ENCODE results near the gene ICE1.

The ICE1 gene

DNA sequence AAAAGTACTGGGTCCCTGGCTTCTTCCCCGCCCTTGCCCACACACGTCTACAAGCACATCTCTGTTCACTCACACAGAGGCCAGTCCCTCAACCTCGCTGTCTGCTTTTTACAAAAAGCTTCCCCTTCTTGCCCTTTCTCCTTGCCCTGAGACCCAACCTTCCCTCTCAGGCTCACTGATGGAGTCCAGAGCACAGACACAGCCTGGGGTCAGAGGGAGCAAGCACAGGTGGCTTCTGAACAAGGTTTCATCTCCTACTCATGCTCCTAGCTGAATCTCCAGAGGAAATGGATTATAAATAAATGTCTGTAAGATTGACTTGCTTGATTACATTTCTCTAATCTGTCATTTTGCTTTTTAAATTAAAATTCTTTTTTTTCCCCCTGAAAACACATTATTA lies 101.8 kb downstream of the ICE1 start:
- FAIRE-seq = no peak
- DNase-seq (ENCODE audit: insufficient read length, low spot score) = no peak

DNA sequence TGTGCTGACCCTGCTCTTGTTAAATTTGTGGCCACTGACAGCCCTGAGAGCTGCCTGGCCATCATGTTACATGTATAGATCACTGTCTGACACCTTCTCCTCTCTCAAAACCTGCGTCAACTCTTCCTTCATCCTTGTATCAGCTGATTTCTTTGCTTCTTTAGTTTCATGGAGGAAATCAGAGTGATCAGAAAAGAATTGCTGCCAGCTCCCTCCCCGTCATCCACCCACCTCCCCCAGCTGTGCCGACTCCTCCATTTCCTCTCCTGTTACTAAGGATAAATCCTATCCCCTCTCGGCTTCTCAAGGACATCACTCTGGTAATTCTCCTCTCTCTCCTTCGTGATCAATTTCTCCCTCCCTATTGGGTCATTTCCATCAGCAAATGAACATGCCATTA lies 108.9 kb downstream of the ICE1 start:
- DNase-seq (ENCODE audit: insufficient read length, low spot score) (no peak), FAIRE-seq (no peak)

DNA sequence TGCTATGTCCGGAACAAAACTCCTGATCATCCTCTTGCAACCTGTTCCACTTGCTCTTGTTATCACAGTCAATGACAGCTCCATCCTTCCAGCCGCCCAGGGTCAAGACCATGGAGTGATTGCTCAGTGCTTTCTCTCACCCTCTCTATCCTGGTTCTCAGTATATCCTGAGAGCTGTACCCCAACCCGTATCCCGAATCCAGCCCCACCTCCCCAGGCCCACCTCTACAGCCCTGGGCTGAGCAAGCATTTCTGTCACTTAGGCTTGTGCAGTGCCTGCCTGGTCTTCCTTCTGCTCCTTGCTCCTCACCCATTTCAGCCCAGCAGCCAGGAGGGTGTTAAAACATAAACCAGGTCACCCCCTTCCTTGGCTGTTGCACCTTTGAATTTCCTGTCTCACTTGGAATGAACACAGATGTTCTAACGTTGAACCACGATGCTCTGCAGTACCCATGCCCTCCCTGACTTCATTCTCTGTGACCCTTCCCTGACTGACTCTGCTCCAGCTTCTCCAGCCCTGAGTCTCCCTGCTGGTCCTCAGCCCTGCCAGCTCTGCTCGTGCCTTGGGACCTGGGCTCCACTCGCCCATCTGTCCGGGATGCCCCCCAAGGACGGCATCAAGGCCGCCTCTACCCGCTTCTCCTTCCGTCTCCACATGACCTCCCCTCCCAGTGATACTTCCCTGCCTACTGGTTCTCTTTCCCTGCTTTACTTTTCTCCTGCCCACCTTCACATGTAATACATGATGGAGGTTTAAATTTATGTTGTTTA lies 110.0 kb downstream of the ICE1 start:
- peak; percentile 20 for FAIRE-seq
- no peak for DNase-seq (ENCODE audit: insufficient read length, low spot score)

DNA sequence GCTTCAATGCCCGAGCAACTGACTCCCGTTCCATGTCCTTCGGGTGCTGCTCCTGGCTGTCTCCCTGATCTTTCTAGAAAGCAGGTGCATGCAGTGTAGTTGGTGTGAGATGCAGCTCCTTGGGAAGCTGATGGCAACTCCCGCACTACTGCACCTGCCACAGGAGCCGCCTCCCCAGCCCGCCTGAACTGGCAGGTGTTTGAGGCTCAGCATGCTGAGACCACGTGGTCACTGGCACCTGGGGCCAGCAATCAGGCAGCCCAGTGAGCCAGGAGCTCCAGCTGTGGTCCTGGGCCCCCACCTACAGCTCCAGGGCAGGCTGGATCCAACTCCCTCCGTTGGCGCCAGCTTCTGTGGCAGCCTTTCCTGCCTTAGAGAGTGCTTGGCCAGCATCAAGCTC lies 111.5 kb downstream of the ICE1 start:
- FAIRE-seq (no peak), DNase-seq (ENCODE audit: insufficient read length, low spot score) (no peak)

DNA sequence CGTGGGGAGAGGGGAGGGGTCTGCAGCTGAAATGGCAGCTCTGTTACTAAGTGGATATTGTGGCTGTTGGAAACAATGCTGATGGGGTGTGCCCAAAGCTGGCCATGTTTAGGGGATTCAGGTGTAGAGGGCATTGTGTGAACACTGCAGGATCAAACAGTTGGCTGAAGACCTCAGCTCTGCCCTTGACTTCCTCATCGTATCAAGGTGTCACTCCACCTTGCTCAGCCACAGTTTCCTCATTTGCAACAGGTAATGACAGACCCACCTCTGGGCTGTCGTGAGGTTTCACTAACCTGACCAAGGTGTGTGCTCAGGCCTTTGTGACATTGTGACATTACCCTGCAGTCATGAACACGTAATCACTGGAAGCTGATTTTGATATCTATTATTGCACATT lies 111.9 kb downstream of the ICE1 start:
- FAIRE-seq (no peak), DNase-seq (ENCODE audit: insufficient read length, low spot score) (no peak)

DNA sequence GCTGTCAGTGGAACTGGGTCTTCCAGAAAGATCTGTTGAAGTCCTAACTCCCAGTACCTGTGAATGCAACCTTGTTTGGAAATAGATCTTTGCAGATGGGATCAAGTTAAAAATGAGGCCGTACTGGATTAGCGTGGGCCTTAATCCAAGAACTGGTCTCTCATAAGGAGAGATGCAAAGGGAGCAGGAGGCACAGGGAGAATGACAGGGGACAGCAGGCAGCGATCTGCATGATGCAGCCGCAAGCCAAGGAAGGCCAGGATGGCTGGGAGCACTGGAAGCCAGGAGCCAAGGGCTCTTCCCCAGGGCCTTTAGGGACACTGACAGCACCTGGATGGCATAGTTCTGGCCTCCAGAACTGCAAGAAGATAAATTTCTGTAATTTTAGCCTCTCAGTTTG lies 114.4 kb downstream of the ICE1 start:
- DNase-seq (ENCODE audit: insufficient read length, low spot score) = no peak
- no peak for FAIRE-seq

DNA sequence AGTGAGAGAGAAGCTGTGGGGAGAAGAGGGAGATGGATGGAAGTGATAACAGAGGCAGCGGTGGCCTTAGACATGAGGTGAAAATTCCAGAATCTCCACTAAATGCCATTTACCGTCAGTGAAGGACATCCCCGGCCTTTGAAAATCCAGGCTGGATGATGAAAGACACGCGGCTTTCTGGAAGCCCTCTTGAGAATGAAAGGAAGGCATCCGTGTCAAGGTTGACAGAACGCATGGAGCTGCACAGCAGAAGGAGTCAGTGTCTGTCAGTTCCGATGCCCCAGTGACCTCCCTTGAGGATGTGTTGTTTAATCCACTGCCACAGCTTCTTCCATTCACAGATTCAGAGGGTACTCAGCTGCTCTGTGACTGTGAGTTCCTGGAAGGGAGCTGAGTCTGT lies 114.9 kb downstream of the ICE1 start:
- FAIRE-seq (peak; percentile 33), DNase-seq (ENCODE audit: insufficient read length, low spot score) (no peak)

DNA sequence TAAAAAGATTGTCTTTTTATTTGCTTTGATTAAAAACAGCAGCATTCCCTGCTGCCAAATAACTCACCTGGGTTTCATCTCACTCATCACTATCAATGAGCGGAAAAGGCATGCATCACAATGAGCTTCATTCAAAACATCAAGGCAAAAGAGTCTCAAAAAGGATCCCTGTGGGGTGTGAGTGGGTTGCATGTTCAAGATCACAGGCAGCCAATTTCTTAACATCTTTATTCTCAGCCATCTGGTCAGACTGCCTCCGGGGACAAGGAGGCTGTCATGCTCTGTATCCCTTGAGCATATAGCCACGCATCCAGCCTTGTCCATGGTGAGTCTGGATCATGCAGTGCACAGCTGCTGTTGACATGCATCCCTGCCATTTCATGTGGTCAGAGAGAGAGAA lies 117.1 kb downstream of the ICE1 start:
- FAIRE-seq (no peak), DNase-seq (ENCODE audit: insufficient read length, low spot score) (no peak)
